GM21717 (cell line): ENCODE measurements around the gene ZBTB46.

Experiments
- ATAC-seq: cut with Tn5 transposase; IDR thresholded peaks from one replicate; pipeline ENCODE4 v1.9.1; 2021; ENCODE audit warnings: mild to moderate bottlenecking, moderate library complexity; ENCODE audit not compliant: unreplicated experiment

ZBTB46 gene

DNA sequence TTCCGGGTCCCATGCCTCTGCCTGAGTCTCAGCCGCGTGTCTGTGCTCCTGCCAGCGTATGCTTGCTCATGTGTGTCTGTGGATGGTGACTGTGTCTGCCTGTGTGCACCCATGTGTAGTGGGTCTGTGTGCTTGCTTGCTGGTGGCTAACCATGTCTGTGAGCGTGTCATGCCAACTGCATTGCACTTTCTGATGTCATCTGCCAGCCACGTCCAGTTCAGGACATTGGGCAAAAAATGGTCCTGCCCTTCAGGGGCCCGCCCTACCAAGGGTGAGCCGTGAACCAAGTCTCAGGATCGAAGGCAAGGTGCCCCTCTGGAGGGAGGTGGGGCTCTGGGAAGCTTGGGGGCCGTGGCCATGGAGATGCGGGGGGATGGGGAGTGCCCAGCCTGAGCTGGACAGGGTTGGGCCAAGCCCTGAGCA lies 9.4 kb upstream of the ZBTB46 start:
- ATAC-seq = no peak

DNA sequence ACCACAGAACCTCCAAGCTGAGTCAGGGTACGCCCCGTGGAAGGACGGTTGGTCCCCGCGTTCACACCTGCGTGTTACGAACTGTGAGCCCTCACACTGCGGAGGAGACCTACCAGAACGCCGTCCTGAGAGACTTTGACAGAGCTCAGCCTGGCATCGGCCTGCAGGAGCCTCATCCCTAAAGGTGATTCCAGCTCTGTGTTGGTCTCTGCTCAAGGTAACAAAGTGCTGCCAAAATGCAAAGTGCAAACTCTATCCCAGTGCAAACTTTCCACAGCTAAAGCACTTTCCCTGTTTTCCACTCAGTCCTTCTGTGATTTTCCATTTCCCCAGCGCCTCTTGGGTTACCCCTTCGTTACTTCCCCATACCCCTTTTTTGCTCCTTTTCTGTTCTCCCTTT lies 8.6 kb upstream of the ZBTB46 start:
- ATAC-seq = no peak

DNA sequence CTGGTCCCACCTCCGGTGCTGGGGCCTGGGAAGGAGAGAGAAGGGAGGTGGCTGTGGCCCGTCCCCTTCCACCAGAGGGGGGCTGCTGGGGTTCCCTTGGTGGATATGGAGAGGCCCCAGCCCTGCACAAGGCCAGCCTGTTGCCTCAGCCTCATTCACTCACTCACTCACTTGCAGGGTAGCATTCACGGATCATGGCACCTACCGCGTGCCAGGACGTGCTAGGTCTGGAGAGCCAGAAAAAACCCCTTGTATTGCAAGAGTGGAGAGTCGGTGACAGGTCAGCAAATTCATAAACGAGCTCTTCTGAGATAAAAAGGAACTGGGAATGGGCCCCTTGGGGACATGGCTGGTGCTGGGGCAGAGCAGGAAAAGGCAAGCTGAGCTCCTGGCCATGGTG lies 6.4 kb upstream of the ZBTB46 start:
- ATAC-seq = no peak

DNA sequence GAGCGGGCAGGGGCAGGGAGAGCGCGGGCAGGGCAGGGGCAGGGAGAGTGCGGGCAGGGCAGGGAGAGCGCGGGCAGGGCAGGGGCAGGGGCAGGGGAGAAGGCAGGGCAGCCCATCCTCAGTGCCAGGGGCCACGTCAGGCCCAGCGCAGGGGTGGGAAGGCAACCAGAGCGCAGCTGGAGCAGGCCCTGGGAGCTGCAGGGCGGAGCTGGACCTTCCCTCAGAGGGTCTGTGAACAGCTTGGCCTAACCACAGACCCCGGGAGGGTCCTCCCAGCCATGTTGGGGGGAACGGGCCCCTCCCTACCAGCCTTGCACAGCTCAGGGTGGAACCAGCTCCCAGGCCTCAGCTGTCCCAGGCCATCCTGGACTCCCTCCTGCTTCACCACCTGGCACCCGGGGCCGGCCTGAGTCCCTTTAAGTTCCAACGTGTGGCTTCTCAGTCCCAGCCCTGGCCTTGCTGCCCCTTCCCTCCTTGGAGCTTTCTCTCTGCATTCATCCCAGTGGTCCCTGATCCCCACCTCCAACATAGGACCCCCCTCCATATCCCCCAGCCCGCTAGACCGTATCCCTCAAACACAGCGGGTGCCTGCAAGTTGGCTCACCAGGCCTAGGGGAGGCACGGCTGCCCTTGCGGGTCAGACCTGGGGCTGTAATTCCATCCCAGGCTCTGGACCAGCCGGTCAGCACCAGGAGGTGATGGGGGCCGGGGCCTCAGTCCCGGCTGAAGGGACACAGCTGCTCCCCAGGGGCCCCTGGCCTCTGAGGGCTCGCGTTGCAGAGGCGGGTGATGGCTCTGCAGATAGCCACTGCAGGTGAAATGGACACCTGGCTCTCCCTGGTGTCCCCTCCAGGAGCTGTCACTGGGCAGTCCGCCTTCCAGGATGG lies 5.6 kb upstream of the ZBTB46 start:
- ATAC-seq = no peak

DNA sequence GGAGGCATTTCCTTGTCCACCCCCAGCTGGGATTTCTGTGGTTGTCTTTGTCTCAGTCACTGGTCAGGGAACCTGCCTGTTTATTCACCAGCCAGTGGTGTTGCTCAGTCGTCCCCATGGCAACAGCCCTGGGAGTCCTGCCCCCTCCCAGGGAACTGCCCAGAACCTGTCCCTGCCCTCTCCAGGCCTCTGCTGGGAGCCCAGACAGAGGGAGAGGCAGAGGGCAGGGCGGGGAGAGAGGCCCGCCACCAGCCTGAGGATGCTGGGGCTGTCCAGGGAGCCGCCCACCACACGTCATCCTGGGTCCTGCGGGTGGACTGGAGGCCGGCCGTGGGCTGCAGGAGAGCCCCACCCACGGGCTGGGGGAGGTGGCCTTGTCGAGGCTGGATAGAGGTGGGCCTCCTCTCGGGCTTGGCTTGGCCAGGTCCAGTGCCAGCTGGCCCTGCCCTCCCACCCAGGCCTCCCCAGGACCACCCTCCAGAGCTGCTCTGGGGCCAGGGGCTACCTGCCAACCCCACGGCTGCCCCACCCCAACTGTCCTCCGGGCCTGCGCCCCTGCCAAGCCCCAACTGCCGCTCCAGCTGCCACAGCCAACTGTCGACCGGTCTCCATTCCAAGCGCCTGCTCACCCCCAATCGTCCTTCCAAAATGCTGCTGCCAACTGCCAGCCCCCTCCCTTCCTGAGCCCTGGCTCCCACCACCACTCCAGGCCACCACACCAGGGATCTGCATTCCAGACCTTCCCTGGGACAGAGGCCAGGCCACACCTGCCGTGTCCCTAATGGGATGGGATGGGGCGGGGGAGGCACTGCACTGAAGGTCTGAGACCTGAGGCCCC lies 4.2 kb upstream of the ZBTB46 start:
- no peak for ATAC-seq

DNA sequence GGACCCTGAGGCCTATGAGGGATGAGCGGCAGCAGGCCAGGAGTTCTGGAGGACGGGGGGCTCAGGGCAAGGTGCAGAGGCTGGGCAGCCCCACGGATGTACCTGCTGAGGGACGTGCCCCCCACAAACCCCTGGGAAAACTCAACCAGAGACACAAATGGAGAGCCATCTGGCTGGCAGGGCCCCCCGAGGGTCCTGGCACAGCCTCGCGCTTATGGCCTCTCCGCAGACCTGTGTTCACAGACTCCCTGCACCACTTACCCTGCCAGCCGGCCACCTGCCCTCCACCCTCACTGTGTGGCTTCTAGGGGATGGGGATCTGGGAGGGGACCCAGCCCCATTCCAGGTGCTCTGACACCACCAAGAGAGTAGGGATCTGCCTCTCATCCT lies 3.4 kb upstream of the ZBTB46 start:
- no peak for ATAC-seq

DNA sequence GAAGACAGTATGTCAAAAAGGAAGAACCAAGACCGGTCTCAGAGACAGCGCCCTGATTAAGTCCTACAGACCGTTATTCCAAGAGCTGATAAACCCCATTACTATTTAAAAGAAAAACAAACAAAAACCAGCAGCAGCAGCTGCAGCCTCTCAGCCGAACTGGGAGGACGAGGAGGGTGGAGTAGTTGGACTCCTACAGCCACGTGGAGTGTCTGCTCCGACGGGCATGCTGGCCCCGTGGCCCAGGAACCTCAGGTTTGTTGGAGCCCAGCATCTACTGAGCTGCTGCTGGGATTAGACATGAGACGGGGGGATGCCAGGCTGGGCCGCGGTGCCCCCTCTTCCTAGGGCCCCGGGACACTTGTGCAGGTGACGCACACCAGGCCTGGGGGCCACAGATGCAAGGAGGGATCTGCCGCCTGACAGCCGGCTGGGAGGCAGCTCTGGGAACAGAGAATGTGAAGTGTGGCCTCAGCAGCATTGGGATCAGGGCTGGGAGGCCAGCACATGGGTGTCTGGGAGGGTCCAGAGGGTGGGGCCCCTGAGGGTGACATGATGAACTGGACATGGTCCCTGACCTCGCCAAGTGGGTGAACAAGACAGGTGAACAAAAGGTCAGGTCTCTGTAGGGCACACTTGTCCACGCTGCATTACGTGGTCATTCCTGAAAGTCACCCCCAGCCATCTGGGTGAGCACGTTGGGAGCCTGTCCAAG lies 2.9 kb upstream of the ZBTB46 start:
- no peak for ATAC-seq

DNA sequence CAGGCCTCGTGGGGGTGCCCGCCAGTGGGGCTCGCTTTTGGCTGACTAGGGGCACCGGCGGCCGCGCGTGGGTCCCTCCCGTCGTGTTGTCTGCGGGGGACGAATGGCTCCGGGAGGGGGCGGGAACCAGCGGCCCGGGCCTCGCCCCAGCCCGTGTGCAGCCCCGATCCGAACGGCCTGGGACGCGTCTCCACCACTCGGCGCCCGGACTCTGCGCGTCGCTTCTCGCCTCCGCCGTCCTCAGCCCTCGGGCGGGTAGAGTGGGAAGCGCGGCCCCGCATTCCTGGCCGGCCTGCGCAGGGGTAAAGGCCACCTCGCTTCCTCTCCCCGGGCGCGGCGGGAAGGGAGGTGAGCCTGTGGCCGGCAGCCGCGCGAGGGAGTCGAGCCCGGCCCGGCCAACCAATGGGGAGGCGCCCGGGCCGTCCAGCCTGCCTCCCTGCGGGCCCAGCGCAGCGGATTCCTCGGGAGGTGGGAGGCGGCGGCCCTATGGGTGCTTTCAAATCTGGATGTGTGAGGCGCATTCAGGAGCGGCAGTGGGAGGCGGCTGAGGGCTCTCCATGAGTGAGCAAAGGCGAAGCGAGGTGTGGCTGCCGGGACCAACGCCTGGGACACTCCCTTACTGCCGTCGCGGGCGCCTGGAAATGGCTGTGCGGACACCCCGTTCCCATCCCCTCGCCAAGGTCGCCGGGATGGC lies 1.1 kb upstream of the ZBTB46 start:
- no peak for ATAC-seq

DNA sequence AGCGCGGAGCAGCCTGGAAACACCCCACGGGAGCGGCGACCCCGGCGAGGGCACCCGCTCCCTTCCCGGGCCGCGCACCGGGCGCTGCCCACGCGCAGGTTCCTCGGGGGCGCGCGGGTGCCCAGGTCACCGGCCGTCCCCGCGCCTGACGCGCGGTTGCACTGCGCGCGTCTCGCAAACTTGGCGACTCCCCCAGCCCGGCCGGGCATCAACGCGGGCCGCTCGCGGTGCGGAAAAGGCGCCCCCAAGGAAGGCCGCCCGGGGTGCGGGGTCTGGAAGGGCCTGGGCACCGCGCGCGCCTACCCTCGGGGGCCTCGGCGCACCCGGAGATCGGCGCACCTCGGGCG lies 555 bp upstream of the ZBTB46 start:
- ATAC-seq = no peak

DNA sequence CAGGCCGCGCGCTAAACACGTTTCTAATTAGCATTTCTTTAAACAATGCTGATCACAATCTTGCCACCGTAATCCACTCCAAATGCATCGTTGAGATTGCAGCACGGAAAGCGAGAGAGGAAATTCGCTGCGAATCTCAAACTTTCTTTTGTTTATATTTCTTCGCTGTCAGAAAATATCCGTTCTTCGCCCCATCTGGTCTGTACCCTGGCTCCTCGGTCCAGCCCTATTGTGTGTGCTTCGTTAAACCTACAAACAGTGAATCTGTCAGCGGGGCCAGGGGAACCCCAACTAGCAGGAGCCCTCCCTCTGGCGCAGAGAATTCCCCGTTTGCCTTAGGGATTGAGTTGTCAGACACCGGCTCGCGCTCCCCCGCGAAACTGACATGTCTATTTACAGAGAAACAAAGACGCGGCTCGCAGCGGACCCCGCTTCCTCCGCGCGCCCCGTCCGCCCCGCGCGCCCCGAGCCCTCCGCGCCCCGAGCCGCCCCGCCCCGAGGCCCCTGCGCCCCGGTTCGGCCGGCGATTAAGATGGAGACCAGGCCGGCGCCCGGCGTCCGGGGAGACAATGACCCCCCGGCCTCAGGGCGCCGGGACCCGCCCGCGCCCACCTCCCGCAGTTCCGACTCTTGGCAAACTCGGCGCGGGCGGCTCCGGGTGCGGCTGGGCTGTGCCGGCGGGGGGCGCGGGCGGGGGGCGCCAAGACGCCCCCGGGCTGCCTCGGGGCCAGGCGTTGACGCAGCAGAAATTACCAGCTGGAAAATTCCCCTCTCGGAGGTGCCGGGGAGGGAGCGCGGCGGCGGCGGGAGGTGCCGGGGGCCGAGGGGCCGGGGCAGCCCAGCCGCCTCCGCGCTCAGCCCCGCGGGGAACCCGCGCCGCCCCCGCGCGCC lies 874 bp downstream of the ZBTB46 start:
- ATAC-seq = no peak

DNA sequence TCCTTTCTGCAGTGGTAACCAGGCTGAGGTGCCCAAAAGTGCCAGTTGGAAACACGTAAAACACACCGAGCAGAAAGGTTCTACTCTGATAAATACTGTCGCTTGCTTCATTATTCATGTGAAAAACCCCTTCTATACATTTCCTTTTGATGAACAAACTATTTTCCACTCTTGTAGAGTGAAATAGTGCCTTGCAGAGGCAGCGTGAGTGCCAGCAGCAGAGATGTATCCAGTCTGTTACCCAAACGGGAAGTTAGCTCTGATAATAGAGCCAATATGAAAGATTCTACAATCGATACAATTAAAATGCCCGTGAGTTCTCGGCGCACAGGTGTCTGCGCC lies 1.5 kb downstream of the ZBTB46 start:
- ATAC-seq = no peak

DNA sequence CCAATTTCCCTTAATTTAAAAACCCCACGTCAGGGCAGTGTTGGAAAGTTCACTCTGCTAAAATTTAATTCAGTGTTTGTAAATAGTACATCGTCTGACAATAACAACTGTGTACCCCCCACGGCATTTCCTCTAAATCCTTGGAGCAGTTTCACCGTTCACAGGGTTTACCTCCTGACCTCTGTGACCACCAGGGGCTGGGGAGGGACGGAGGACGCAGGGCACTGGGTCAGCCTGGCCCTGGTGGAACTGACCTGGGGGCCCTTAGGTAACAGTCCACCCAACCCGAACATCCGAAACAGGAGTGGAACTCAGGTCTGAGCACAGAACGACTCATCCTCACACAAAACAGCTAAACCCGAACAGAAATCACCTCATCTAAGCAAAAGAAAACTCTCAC lies 2.1 kb downstream of the ZBTB46 start:
- no peak for ATAC-seq

DNA sequence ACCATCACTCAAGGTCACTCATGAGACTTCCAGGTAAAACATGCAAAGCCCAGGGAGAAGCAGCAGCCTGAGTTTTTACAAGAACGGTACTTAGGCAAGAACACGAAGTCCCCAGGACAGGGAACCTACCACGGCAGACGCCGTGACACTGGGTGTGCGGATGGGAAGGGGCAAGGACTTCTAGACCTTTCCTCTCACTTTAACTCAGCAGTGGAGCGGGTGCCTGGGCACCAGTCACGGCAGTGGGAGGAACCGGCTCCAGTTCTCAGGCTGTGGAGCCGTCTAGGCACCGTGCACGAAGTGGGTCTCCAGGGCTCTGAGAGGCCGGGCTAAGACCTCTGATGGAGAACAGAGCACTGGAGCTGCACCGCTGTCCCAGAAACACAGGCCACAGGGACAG lies 2.5 kb downstream of the ZBTB46 start:
- ATAC-seq = no peak

DNA sequence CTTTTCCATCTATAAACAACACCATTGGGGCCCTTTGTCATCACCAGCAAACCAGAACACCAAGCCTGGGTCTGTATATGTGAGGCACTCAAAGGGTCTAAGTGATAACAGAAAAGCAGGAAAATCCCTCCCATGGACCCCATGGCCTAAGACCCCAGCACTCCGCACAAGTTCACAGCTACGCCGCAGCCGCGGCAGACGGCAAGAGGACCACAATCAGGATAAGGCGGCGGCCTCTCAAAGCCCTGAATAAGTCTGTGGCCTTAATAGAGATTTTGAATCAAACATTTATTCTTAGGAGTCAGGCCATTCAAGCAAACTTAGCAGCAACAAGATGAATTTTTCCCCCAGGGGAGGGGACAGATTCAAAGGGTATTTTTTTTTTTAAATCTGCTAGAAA lies 2.9 kb downstream of the ZBTB46 start:
- ATAC-seq = no peak

DNA sequence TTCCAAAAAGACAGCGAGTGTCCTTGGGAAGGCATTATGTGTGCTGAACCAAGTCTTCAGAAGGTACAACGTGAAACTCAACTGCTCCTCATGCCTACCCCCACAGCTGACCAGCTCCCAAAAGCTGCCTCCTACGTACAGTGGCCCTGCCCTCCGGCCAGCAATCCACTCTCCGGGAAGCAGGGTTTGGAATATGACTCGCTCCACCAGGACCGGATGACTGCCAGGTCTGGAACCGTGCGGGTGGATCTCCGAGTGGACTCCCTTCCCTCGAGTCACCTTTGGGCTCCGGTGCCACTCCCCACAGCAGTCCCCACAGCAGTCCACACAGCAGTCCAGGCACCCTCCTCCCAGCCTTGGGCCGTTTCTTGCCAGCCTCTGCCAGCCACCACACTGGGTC lies 4.3 kb downstream of the ZBTB46 start:
- ATAC-seq = no peak

DNA sequence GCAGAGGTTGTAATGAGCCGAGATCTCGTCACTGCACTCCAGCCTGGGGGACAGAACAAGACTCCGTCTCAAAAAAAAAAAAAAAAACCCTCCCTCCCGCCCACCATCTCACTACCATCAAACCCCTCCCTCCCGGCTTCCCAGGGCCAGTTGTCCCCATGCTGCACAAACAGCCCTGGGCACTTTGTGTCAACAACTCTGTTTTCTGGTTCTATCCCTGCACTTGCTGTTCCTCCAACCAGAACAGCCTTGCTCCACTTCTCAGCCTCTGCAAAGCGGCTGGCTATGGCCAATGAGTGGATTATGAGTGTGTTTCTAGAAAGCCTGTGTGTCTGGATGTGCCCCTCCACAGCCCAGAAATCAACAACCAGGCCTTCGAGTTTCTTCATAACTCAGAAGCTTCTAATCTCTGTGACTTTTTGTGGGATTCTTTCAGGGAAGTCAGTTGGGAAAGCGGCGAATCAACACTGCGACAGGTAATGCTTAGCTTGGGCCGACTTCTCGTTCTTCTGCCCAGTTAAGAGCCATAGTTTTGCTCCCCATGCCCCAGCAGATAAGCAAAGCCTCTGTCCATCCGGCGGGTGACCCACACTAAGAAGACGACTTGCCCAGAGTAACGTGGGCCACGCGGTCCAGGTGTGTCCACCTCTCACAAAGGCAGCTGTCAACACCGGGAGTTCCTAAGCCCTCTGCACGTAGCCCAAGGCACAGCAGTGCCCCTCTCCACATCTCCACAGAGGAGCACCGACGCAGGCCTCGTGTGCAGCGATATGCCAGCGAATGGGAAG lies 5.5 kb downstream of the ZBTB46 start:
- no peak for ATAC-seq

DNA sequence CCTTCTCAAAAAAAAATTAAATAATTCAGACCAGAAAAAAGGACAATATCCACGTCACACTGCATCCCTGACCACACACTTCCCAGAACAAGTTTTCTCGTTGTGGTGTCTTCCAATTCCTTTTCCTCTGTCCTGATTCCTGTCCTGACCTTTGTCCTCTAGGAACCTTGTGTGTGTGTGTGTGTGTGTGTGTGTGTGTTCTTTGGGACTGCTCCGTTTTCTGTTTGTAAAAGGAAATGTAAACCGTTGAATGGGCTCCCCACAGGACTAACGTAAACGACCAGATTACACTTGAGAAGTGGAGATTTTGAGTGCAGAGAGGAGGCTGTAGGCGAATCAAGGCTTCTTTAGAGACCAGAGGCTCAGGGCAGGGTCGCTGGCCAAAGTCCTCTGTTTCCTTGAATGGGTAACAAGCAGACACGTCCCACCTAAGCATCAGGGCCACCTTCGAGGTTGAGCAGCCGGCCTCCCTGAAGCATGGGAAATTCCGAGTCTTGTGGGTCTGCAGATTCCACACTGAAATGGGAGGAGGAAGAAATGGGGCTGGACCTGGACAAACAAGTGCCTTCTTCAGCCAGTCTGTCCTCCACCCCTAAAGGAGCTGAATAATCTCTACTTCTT lies 7.3 kb downstream of the ZBTB46 start:
- ATAC-seq = no peak

DNA sequence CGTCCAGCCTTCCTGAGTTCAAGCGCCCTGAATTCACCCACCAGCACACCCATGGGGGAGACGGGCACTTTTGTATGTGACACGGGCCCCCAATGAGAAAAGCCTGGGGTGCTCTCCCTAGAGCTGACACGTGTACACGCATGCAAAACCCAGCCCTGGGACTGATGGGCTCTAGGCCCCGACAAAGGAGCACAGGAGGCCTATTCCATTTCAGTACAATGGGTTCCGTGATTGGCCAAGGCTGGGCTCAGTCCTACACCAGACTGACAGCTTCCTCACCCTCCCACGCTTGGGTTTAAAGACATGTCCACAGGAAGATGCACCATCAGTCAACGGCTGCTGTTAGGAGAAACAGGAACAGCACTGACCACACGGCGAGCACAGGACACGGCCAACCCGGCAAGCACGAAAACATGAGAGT lies 8.8 kb downstream of the ZBTB46 start:
- no peak for ATAC-seq

DNA sequence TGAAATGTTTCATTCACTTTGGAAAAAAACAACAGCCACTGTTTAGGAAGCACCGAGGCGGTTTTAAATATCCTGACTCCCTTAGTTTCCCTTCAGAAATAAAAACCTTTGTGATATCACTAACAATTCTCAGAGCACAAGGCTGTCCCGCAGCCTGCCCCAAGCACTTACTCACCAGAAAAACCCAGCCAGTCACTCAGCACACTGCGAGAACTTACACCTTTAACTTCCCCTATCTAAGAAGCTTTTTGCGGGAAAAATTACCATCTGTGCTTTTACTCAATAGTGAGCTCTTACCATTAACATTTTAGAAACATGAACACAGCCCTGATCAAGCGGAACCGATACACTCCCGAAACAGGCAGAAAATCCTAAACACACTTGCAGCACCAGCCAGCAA lies 9.3 kb downstream of the ZBTB46 start:
- ATAC-seq = no peak
